HG03108 (cell line): Measurements from ENCODE around the gene PPP1R18.
"Not testable (repeated sequence)": the region's sequence is repeated elsewhere in the genome, so short reads cannot be mapped to it uniquely, and the experiment has no call there.

Experiments used
- ATAC-seq: cut with Tn5 transposase; IDR thresholded peaks from one replicate; pipeline ENCODE4 v1.9.1; 2021; ENCODE audit warnings: moderate library complexity; ENCODE audit not compliant: unreplicated experiment

PPP1R18 gene, protein sequence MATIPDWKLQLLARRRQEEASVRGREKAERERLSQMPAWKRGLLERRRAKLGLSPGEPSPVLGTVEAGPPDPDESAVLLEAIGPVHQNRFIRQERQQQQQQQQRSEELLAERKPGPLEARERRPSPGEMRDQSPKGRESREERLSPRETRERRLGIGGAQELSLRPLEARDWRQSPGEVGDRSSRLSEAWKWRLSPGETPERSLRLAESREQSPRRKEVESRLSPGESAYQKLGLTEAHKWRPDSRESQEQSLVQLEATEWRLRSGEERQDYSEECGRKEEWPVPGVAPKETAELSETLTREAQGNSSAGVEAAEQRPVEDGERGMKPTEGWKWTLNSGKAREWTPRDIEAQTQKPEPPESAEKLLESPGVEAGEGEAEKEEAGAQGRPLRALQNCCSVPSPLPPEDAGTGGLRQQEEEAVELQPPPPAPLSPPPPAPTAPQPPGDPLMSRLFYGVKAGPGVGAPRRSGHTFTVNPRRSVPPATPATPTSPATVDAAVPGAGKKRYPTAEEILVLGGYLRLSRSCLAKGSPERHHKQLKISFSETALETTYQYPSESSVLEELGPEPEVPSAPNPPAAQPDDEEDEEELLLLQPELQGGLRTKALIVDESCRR

DNA sequence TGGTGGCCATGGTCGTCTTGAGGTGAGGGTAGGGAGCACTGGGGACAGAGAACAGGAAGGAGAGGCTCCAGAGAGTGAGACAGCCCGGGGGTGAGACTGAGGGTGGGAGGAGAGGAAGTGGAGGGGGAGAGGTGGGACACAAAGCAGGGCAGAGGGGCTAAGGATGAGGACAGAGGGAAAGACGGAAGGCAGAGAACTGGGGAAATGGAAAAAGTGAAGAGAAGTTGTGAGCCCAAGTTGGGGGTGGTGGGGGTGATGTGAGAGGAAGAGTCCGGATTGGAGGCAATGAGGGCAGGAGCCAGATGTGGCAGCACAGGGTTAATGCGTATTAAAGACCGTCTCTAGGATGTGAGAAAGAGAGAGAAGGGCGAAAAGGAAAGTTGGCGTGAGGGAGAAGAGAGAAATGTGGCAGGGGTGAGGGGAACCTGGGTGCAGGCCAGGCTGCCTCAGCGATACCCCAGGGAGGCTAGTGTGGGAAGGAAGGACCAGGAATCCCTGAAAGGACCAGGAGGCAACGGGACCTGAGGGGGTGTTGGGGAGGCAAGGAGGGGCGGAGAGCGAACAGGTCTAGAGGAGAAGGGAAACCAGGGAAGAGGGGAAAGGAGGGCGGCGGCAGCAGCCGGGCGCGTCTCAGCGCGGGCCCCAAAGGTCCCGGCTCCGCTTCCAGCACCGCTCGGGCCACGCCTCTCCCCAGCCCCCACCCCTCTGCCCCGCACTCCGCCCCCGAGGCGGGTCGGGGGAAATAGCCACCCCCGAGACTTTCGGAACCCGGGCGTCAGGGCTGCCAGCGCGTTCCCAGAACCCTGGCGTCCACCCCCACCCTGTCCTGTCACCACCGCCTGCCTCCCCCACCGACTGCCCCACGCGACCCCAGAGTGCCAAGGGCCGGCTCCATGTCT lies at the start of gene PPP1R18:
PPP1R18 (minus strand) TSS at position 637 of the 899 bp plus-strand sequence; CDS start at position 10, 627 bp downstream.
- no peak for ATAC-seq

DNA sequence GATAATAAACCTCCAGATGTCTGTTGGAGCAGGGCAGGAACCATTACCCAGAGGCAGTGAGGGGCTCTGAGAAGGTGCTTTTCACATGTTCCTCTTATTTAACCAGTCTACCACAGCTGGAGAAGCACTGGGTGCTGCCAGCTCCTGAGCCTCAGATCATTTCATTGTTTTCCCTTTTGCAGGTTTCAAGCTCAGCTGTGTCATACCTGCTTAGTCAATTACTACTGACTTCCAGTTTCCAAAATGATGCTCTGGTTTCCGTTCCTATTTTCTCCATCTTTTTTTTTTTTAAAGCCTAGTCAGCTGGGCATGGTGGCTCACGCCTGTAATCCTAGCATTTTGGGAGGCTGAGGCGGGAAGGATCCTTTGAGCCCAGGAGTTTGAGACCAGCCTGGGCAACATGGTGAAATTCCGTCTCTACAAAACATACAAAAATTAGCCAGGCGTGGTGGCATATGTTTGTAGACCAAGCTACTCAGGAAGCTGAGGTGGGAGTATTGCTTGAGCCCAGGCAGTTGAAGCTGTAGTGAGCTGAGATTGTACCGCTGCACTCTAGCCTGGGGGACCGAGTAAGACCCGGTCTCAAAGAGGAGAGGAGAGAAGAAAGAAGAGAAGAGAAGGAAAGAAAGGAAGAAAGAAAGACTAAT lies 49.3 kb upstream of the PPP1R18 start:
- ATAC-seq = no peak

DNA sequence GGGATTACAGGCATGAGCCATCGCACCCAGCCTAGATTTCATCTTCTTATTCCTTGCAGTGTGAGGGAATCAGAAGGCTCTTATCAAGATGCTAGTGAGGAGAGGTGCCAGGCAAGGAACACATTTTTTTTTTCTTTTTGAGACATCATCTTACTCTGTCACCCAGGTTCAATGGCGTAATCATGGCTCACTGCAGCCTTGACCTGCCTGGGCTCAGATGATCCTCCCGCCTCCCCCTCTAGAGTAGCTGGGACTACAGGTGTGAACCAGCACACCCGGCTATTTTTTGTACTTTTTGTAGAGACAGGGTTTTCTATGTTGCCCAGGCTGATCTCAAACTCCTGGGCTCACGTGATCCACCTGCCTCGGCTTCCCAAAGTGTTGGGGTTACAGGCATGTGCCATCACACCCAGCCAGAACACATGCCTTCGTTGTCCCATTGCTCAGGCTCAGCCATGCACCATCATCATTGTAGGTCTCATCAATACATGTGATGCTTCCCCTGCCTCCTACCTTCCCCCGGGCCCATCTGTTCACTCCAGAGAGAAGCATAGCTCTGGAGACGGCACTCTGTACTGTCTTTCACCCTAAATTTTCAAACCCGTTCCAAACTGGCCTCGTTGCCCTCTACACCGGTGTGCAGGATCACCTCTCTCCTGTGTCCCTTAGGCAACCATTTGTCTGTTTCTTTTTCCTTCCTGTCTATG lies 45.9 kb upstream of the PPP1R18 start:
- no peak for ATAC-seq

DNA sequence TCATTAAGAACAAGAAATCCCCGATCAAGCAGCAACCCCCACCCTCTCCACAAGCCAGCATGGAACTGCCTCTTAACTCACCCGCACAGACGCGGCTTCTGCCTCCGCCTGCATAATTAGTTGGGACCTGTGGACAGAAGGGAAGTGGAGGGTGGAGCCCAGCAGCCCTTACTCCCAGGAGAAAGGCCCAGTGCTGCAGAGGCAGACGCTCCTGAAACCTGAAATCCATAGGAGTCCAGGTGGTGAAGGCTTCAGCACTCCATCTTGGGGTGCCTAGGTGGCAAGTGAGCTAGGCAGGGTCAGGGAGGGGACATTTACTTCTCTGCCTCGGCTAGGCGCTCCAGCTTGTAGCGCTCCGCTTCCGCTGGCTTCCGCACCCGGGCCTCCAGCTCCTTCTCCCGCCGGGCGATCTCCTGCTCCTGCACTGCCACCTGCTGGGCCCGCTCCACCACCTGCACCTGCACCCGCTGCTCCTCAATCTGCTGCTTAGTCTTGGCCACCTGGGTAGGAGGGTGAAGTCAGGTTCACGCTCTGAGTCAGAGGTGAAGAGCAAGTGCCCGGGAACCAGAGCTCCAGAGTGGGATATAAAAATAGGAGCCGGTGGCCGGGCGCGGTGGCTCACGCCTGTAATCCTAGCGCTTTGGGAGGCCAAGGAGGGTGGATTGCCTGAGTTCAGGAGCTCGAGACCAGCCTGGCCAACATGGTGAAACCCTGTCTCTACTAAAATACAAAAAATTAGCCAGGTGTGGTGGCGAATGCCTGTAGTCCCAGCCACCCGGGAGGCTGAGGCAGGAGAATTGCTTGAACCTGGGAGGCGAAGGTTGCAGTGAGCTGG lies 44.4 kb upstream of the PPP1R18 start:
- ATAC-seq = no peak

DNA sequence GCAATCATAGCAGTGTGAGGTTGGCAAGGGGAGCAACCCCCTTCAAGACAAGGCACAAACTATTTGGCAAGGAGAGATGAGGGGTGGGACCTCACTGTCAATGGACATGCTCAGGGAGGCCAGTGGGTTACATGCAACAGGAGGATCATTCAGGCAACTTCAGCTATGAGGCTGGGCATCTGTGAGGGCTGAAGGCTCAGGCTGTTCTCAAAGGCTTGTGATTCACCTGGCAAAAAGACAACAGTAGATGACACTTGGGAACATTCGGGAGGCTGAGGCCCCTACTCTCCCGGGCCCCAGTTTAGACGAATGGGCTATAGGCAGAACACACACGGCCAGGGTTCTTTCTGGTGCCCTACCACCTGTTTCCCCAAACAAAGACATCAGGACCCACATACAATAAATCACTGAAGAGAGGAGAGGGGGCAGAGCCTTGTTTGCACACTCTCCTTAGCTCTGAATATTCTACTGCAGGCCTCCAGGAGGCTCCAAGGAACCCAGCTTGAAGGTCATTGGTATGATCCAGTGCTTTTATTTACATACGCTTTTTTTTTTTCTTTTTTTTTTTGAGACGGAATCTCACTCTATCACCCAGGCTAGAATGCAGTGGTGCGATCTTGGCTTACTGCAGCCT lies 41.6 kb upstream of the PPP1R18 start:
- ATAC-seq = no peak

DNA sequence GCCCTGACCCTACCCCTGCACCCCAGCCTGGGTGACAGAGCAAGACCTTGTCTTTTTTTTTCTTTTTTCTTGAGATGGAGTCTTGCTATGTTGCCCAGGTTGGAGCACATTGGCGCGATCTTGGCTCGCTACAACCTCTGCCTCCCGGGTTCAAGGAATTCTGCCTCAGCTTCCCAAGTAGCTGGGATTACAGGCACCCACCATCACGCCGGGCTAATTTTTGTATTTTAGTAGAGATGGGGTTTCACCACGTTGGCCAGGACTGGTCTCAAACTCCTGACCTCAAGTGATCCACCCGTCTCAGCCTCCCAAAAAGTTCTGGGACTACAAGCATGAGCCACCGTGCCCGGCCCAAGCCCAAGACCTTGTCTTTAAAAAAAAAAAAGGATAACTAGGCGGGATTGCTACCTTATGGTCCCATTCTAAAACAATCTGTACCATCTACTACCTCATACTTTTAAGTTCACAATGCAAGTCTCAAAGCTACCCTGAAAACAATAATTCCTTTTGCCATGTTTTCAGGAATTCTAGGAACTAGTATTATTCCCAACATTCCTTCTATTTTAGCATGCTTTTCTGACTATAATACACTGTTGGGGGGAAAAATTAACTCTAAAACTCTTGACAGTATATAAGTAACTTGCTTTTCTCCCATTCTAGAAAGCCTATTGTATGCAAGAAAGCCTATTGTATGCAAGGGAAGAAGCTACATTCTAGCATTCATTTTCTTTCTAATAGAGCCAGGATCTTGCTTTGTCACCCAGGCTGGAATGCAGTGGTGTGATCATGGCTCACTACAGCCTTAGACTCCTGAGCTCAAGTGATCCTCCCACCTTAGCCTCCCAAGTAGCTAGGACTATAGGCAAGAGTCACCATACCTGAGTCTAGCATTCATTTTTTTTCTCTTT lies 40.3 kb upstream of the PPP1R18 start:
- ATAC-seq = no peak

DNA sequence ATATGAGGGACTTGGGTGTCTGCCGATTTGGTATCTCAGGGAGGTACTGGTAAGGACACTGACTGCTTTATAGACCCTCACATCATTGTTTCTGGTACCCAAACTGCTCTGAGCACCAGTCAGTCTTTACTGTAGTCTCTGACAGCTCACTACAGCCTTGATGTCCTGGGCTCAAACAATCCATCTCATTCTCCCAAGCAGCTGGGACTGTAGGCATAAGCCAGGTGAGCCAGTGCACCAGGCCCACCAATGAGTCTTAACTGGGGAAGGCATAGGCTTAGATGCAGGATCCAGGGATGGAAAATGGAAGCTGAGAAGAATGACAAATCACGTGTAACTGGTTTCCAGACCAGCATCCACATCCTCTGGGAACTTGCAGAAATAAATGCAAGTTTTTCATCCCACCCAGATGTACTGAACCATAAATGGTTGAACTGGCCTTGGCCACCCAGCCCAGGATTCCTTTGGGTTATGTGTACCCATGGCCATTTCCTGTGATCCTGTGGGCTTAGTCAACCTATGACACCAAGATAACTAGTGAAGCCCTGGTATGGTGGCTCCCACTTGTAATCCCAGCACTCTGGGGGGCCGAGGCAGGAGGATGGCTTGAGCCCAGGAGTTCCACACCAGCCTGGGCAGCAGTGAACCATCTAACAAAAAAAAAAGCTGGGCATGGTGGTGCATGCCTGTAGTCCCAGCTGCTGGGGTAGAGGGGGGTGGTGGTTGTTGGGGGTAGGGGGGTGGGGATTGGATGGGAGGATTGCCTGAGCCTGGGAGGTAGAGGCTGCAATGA lies 39.5 kb upstream of the PPP1R18 start:
- no peak for ATAC-seq

DNA sequence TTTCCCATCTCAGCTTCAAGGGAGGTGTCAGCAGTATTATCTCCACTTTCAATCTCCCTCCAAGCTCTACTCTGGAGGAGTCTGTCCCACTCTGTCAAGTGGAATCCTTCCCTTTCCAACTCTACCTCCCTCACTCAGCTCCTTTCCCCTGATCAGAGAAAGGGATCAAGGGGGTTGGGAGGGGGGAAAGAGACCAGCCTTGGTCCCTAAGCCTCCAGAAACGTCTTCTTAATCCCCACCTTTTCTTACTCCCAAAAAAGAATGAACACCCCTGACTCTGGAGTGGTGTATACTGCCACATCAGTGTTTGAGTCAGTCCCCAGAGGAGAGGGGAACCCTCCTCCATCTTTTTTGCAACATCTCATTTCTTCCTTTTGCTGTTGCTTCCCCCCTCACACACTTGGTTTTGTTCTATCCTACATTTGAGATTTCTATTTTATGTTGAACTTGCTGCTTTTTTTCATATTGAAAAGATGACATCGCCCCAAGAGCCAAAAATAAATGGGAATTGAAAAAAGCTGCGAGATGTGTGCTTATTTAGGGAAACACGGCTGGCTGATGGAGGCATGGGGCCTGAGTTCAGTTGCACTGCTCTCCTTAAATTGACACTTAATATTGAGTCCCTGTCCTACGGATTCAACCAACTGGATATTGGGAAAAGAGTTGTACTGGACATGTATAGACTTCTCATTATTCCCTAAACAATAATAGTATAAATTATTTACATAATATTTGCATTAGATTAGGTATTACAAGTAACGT lies 38.6 kb upstream of the PPP1R18 start:
- no peak for ATAC-seq

DNA sequence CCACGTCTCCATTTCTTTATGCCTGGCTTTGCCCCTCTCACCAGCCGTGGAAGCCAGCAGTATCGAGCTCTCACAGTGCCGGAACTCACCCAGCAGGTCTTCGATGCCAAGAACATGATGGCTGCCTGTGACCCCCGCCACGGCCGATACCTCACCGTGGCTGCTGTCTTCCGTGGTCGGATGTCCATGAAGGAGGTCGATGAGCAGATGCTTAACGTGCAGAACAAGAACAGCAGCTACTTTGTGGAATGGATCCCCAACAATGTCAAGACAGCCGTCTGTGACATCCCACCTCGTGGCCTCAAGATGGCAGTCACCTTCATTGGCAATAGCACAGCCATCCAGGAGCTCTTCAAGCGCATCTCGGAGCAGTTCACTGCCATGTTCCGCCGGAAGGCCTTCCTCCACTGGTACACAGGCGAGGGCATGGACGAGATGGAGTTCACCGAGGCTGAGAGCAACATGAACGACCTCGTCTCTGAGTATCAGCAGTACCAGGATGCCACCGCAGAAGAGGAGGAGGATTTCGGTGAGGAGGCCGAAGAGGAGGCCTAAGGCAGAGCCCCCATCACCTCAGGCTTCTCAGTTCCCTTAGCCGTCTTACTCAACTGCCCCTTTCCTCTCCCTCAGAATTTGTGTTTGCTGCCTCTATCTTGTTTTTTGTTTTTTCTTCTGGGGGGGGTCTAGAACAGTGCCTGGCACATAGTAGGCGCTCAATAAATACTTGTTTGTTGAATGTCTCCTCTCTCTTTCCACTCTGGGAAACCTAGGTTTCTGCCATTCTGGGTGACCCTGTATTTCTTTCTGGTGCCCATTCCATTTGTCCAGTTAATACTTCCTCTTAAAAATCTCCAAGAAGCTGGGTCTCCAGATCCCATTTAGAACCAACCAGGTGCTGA lies 37.6 kb upstream of the PPP1R18 start:
- ATAC-seq = not testable (repeated sequence)

DNA sequence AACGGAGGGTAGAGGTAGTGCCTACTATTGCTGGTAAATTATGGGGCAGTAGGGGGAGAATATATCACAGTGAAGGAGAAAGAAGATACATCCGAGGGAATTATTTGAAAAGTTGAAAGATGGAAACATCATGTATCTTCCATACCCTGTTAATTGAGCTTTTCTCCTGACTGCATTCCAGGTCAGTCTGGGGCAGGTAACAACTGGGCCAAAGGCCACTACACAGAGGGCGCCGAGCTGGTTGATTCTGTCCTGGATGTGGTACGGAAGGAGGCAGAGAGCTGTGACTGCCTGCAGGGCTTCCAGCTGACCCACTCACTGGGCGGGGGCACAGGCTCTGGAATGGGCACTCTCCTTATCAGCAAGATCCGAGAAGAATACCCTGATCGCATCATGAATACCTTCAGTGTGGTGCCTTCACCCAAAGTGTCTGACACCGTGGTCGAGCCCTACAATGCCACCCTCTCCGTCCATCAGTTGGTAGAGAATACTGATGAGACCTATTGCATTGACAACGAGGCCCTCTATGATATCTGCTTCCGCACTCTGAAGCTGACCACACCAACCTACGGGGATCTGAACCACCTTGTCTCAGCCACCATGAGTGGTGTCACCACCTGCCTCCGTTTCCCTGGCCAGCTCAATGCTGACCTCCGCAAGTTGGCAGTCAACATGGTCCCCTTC lies 36.9 kb upstream of the PPP1R18 start:
- not testable (repeated sequence) for ATAC-seq

DNA sequence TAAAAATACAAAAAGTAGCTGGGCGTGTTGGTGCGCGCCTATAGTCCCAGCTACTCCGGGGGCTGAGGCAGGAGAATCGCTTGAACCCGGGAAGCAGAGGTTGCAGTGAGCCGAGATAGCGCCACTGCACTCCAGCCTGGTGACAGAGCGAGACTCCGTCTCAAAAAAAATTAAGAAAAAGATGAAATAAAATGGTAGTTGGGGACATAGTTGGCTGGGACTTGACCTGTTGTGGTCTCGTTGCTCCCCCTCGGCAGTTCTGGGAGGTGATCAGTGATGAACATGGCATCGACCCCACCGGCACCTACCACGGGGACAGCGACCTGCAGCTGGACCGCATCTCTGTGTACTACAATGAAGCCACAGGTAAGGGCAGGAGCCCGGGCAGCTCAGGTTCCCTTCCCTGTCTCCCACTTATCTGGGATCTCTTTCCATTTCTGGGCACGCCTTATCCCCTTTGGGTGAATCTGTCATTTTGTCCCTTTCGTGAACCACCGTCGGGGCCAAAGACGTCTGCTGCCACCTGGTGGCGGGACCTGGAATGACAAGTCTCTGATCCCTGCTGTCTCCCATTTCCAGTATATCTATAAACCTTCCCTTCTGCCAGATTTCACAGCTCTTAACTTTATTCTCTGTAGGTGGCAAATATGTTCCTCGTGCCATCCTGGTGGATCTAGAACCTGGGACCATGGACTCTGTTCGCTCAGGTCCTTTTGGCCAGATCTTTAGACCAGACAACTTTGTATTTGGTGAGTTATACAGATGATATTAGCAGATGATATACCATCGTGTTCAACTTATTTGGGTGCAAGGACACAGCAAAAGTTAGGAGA lies 36.1 kb upstream of the PPP1R18 start:
- no peak for ATAC-seq

DNA sequence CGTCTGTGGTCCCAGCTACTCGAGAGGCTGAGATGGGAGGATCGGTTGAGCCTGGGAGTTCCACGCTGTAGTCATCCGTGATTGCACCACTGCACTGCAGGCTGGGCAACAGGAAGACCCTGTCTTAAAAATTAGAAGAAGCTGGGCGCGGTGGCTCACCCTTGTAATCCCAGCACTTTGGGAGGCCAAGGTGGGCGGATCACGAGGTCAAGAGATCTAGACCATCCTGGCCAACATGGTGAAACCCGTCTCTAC lies 35.5 kb upstream of the PPP1R18 start:
- ATAC-seq = not testable (repeated sequence)

DNA sequence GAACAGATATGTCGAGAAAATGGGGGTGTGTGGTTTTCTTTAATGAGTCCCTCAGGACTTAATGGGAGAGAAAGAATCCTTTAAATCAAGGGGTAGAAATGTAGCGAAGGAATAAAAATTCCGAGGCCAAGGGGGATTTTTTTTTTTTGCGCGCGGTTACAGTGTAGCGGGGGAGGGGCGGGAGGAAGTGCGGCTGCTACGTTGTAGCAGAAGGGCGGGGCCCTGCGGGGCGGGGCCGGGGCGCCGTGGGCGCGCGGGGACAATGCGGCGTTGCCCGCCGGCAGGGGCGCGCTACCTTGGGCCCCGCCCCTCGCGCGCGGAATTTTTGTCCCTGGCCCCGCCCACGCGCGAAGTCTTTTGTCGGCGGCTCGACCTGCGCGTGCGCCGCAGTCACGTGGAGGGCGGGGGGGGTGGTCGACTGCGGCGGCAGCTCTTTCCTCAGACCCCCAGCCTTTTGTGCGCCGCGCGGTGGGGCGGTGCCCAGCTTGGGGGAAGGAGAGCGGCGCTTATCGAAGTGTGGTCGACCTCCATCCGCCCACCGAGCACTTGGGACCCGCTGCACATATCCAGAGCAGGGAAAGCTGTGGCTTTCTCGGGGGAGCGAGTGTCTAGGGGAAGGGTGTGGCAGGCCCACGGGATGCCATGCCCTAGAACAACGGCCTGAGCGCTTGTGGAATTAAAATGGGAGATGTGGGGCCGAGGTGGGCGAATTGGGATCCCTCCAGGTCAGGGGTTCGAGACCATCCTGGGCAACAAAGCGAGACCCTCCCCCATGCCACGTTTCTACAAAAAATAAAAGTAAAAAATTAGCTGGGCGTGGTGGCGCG lies 35.0 kb upstream of the PPP1R18 start:
- ATAC-seq = no peak
